ENCODE measurements around the gene PLP2.

PLP2 gene

GRCh38 chrX:49155900-49156837 is 15.5 kb upstream of the PLP2 start:
- peak overlapping the region; percentile 56 for H3K4me3 ChIP-seq (replicated peaks; ENCODE audit: low read depth, low read length)
- peak; percentile 29 for TF ChIP-seq CTCF (IDR thresholded peaks at IDR 0.05; ENCODE audit: low read length, missing control alignments)
- peak; percentile 88 for DNase-seq (ENCODE audit: low read depth)

- no peak for DNase-seq (ENCODE audit: low read depth)
- TF ChIP-seq CTCF (IDR thresholded peaks at IDR 0.05; ENCODE audit: low read length, missing control alignments) = no peak
- H3K4me3 ChIP-seq (replicated peaks; ENCODE audit: low read depth, low read length) = no peak overlapping the region
Observed at GRCh38 chrX:49157194-49157593, 14.5 kb upstream of the PLP2 start.

GRCh38 chrX:49160908-49161307 is 10.8 kb upstream of the PLP2 start:
- DNase-seq (ENCODE audit: low read depth) = no peak
- no peak for TF ChIP-seq CTCF (IDR thresholded peaks at IDR 0.05; ENCODE audit: low read length, missing control alignments)

GRCh38 chrX:49161632-49162031 is 10.1 kb upstream of the PLP2 start:
- no peak for DNase-seq (ENCODE audit: low read depth)
- no peak for TF ChIP-seq CTCF (IDR thresholded peaks at IDR 0.05; ENCODE audit: low read length, missing control alignments)
- no peak overlapping the region for H3K4me3 ChIP-seq (replicated peaks; ENCODE audit: low read depth, low read length)

More at GRCh38 chrX:49160908-49161307, 10.8 kb upstream of the PLP2 start:
- no peak overlapping the region for H3K4me3 ChIP-seq (replicated peaks; ENCODE audit: low read depth, low read length)

GRCh38 chrX:49162620-49163019 is 9.1 kb upstream of the PLP2 start, which contains the start of gene MAGIX:
Gene MAGIX (plus strand): TSS chrX:49162758. CDS start chrX:49162890, 132 bp downstream.
- no peak for DNase-seq (ENCODE audit: low read depth)
- no peak for TF ChIP-seq CTCF (IDR thresholded peaks at IDR 0.05; ENCODE audit: low read length, missing control alignments)
- H3K4me3 ChIP-seq (replicated peaks; ENCODE audit: low read depth, low read length) = peak within 1 kb of the TSS; percentile 32

GRCh38 chrX:49163555-49164419 is 7.9 kb upstream of the PLP2 start:
- TF ChIP-seq CTCF (IDR thresholded peaks at IDR 0.05; ENCODE audit: low read length, missing control alignments) = peak; percentile 15
- DNase-seq (ENCODE audit: low read depth) = peak; percentile 85
- peak overlapping the region; percentile 32 for H3K4me3 ChIP-seq (replicated peaks; ENCODE audit: low read depth, low read length)

All from fibroblast of pulmonary artery (primary cell).